GM18498 (cell line): ENCODE results near the gene MEX3A.
"Not testable (repeated sequence)": the region's sequence is repeated elsewhere in the genome, so short reads cannot be mapped to it uniquely, and the experiment has no call there.

Source experiments
- ATAC-seq: cut with Tn5 transposase; IDR thresholded peaks from one replicate; pipeline ENCODE4 v1.9.1; 2021; ENCODE audit warnings: mild to moderate bottlenecking, moderate library complexity; ENCODE audit not compliant: unreplicated experiment

MEX3A gene

GRCh38 chr1:156081180-156081916 lies 917 bp downstream of the MEX3A start:
- no peak for ATAC-seq

- ATAC-seq: no peak
Observed at GRCh38 chr1:156080863-156081179, 1.4 kb downstream of the MEX3A start.

DNA sequence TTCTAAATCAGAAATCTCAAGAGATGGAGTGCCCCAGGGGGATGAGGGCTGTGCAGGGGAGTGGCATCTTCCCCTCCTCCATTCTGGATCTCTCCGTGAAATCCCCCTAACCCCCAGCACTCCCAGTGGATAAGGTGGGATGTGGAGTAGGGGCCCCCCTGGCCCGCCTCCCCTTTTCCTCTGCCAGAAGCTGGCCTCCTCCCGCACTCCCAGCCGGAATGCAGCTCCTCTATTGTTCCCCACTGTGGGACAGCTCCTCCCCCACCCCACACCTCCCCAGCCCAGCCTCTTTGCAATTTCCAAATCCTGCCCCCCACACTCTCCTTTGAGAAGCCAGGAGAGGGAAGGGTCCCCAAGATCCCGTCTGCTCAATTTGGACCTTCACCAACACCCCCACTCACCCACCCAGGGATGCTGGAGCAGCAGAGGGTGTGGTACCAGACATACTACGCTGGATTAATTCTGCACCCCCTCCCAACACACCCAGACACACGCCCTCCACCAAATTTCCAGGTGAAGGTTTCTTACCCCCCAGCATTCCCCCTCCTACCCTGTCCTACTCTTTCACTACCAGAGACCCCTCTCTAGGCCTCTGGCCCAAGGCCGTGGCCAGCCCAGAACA lies 1.9 kb downstream of the MEX3A start:
- no peak for ATAC-seq

GRCh38 chr1:156079762-156080161 lies 2.5 kb downstream of the MEX3A start:
- no peak for ATAC-seq

DNA sequence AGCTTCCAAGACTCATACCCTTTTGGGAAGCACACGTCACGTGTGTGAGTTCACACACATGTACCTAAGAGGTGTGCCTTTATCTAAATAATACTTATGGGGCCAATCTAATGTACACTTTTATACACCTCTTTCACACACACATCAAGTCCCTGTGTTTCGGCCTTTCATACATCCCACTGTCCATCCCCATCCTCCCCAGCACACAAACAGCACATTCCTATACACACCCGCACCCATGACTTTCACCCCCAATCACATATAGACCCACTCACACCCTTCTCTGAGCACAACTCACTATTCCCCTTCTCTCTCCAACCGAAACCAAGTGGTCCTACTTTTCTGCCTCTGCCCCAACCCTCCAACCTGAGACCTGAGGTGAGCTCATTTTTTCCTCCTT lies 3.5 kb downstream of the MEX3A start:
- ATAC-seq: no peak

DNA sequence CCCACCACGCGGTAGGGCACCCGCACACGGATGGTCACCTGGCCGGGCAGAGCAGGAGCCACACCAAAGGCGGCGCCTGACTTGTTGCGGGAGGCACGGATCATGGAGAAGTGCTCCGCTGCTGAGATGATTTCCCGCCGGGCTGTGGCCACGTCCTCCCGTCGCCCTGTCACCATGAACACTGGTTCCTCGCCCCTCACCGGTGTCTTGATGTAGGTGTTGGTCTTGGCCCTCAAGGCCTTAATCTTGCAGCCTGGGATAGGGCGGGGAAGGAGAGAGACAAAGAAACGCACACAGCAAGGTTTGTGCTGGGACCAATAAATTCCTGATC lies 4.9 kb downstream of the MEX3A start:
- no peak for ATAC-seq

DNA sequence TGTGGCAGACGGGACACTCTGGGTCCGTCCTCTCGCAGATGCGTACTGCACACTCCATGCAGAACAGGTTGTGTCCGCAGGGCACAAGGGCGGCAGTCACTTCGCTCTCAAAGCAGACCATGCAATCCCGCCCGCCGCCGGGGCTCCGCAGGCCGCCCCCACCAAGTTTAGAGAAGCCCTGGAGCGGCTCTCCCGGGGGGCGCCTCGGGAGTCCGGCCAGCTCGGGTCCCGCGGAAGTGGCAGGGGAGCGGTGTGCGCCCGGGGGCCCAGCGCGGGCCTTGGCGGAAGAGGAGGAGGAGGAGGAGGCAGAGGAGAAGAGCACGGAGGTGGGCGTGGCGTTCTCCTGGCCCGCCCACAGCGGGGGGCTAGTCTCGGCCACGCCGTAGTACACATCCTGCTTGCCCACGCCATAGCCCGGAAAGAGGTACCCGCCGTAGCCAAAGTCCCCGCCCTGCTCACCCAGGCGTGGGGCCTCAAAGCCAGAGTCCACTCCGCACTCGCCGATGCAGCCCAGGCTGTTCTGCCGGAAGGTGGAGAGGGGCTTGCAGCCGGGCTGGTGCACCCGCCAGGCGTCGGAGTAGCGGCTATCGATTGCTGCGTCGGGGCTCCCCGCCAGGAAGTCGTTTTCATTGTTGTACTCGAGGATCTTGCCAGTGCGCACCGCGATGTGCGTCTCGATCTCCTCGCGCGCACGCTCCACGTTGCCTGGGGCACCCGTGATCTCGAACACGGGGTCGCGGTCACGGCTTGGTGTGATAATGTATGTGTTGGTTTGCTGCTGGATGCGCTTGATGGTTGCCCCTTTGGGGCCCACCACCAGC lies 5.4 kb downstream of the MEX3A start:
- peak; percentile 48 for ATAC-seq

DNA sequence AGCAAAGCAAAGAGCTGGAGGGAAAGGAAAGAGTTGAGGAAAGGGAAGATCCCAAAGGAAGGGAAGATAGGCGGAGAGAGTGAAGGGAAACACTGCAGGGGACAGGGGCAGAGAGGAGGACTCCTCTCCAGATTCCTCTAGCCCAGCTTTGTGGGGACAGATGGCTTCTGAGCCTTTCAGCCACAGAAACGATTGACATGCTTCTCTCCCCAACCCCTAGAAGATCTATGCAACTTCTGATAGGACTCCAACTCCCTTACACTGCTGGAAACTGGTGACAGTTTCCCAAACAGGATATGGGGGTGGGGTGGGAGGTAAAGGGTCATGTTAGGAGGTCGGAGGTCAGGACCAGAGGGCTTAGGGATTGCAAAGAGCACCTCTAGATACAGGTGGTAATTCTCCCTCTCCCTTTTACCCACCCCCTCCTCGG lies 6.5 kb downstream of the MEX3A start:
- ATAC-seq: no peak

GRCh38 chr1:156075162-156075561 lies 7.1 kb downstream of the MEX3A start:
- no peak for ATAC-seq

- no peak for ATAC-seq
Observed at GRCh38 chr1:156074661-156075060, 7.6 kb downstream of the MEX3A start.

DNA sequence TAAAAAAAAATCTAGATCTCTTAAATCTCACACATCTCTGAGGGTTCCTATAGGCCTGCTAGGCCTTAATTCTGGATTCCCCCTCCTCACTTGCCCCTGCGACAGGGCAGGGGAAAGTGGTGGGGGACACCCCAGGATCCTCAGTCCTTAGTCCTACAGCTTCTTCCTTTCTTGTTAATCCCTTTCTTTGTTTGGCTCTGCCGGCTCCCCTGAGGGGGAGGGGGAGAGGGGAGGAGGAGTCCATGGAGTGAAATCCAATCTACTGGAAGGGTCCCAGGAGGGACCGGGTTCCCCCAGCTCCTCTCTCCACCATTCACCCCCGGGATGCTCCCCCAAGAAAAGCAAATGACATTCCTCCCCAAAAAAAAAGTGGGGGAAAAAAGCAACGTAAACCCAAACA lies 8.5 kb downstream of the MEX3A start:
- no peak for ATAC-seq

DNA sequence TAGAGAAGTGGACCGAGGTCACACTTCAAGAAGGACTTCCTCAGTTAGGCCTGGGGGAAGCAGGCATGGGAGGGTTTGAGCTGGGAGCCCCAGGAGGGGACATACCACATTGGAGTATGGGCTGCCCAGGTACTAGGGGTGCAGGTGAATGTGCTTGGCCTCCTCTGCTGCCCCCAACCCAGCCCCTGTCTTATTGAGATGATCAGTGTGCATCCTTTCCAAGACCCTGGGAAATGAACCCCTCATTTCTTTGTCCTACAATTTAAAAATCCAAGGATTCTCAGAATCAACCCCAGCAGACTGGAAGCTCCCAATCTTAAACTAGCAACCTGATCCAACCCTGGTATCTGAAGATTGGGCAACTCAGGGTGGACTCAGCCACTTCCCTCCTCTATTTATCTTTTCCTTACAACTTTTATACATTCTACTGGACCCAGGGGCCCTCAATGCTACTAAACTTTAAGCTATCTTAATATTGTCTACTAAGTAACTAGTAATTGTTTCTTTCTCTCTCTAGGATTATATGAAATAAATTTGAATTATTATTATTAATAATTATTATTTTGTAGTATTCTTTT lies 9.1 kb downstream of the MEX3A start:
- ATAC-seq: no peak

- ATAC-seq: no peak
Observed at GRCh38 chr1:156072251-156072650, 10.0 kb downstream of the MEX3A start.

DNA sequence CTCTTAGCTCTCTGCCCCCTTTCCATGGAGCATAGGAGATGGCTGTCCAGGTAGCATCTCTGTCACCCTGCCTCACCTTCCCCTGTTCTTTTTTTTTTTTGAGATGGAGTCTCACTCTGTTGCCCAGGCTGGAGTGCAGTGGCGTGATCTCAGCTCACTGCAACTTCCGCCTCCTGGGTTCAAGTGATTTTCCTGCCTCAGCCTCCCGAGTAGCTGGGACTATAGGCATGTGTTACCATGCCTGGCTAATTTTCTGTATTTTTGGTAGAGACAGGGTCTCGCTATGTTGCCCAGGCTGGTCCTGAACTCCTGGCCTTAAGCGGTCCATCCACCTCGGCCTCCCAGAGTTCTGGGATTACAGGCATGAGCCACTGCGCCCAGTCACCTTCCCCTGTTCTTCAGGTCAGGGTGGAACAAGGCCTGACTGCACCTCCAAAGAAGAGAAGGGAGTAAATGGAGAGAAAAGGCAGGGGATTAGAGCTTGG lies 10.9 kb downstream of the MEX3A start:
- ATAC-seq: not testable (repeated sequence)

- no peak for ATAC-seq
Observed at GRCh38 chr1:156070548-156070947, 11.7 kb downstream of the MEX3A start.

GRCh38 chr1:156069490-156070455 lies 12.5 kb downstream of the MEX3A start:
- no peak for ATAC-seq

GRCh38 chr1:156067262-156067661 lies 15.0 kb downstream of the MEX3A start:
- ATAC-seq: no peak

DNA sequence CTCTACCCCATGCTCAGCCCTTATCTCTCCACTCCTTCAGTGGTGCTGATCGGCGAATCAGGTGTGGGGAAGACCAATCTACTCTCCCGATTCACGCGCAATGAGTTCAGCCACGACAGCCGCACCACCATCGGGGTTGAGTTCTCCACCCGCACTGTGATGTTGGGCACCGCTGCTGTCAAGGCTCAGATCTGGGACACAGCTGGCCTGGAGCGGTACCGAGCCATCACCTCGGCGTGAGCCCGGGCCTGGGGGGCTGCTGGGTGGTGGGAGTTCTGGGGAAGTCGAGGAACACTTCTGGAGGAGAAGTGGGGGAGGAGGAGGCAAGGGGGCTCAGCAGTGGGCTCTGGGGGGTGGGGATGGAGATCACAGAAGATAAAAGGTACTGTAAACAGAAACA lies 16.4 kb downstream of the MEX3A start:
- ATAC-seq: no peak

DNA sequence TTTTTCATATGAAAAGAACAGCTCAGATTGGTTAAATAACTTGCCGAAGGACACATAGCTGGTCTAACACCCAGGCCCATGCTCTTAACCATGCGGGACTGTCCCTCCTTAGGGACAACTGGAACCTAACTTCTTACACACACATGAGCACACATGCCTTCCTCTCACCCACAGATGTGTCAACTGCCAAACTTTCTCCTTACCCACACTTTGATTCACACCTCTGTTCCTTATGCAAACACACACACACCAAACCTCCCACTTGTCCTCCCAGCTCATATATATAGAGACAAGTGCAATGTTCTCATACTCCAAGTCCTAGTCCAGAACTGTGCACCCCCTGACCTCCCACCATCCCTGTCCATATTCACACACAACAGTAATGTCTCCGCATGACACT lies 17.1 kb downstream of the MEX3A start:
- no peak for ATAC-seq

GRCh38 chr1:156064615-156065014 lies 17.6 kb downstream of the MEX3A start:
- ATAC-seq: no peak

- ATAC-seq: no peak
Observed at GRCh38 chr1:156063997-156064285, 18.3 kb downstream of the MEX3A start.
